ENCODE results near the gene UNC93A.
"Not testable (repeated sequence)": the region's sequence is repeated elsewhere in the genome, so short reads cannot be mapped to it uniquely, and the experiment has no call there.

Gene UNC93A

DNA sequence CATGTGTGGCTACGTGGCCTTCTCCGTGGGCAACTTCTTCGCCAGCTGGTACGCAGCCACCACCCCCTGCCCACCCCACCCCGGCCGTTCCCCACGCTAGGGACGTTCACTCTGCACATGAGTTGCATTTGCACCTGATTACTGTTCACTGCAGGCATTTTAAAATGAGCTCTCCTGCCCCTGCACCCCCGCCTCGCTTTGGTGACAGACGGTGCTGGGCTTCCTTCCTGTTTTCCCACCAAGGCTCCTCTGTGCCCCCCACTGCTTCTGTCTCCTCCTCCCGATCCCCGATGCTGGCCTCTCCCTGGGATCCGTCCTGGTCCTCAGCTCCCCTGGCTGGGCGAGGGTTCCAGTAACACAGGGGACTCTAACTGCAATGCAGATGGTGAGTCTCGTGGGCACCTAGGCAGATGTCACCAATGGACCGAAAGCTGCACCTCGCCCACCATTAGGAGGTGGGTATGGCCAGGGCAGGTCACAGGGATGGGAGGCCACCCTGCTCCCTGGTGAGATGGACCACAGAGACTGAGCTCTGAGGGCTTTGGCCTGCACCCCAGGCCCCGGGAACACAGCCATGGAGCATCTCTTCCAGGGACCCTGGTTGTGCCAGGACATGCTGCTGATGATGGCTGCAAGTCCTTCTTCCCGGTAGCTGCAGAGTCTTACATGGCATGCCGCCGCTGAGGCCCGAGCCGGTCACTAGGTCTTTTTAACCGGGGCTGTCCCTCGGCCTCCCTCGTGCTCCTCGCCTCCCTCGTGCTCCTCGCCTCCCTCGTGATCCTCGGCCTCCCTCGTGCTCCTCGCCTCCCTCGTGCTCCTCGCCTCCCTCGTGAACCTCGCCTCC lies 3.8 kb downstream of the UNC93A start:
- DNase-seq, result no peak

DNA sequence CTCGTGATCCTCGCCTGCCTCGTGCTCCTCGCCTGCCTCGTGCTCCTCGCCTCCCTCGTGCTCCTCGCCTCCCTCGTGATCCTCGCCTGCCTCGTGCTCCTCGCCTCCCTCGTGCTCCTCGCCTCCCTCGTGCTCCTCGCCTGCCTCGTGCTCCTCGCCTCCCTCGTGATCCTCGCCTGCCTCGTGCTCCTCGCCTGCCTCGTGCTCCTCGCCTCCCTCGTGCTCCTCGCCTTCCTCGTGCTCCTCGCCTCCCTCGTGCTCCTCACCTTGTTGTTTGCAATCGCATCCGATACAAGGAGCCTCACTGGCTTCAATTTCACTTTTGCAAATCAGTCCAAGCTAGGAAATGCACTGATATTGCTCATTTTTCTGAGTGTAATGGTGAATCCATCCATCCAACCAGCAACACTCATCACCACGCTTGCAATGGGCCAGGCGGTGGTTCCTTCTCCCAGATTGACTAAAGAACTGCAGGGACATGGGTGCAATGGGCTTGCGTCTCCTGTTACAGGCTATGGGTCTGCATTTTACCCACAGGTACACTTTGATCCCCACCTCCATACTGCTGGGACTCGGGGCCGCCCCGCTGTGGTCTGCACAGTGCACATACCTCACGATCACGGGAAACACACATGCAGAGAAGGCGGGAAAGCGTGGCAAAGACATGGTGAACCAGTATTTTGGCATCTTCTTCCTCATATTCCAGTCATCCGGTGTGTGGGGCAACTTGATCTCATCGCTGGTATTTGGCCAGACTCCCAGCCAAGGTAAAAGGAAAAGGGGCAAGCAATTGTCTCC lies 4.6 kb downstream of the UNC93A start:
- no peak for DNase-seq

DNA sequence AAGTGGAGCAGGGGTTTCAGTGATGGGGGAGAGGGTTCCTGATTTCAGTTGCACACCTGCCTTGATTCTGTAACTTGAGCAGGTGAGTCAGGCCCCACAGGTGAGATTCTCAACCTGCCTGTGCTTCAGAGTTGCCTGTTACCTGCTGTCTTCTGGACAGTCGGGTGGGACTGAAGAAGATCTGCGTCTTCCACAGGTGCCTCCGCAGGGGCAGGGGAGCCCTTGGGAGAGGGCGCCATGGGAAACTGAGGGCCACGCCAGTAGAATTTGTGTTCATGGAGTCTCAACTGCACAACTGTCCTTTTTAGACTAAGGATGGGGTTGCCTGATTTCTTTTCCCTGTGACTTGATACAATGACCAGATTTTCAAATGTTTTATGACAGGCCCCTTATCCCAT lies 5.2 kb downstream of the UNC93A start:
- DNase-seq, result no peak

DNA sequence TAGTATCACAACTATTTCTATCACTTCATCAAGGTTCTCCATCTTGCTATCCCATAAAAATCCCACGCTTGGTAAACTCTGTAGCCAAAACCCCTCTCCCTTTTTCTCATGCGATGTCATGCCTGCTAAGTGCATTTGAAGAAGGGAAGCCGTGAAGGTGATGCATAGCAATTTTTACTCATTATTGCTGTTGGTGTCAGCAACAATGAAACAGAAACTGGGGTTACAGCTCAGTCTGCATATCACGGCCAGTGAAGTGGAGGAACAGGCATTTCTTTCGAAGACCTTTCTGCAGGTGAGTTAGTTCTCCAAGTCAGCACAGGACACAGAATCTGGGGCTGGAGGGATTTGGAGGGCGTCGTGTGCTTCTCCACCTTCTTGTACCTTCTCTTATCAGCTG lies 5.8 kb downstream of the UNC93A start:
- DNase-seq, result no peak

DNA sequence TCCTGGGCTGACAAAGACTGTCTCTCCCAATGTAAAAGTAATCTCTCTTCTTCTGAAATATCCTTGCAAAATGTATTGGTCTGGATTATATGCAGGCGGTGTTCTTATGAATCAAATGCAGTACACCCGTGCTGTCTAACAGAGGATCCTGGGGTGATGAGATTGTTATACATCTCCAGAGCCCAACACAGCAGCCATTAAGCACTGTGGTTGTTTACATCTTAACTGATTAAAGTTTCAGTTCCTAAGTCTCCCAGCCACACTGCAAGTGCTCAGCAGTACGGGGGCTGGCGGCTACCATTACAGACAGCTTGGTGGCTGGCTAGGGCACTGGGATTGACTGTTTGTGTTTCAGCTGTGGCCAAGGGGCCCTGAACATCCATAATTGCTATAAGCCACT lies 7.0 kb downstream of the UNC93A start:
- DNase-seq, result no peak

DNA sequence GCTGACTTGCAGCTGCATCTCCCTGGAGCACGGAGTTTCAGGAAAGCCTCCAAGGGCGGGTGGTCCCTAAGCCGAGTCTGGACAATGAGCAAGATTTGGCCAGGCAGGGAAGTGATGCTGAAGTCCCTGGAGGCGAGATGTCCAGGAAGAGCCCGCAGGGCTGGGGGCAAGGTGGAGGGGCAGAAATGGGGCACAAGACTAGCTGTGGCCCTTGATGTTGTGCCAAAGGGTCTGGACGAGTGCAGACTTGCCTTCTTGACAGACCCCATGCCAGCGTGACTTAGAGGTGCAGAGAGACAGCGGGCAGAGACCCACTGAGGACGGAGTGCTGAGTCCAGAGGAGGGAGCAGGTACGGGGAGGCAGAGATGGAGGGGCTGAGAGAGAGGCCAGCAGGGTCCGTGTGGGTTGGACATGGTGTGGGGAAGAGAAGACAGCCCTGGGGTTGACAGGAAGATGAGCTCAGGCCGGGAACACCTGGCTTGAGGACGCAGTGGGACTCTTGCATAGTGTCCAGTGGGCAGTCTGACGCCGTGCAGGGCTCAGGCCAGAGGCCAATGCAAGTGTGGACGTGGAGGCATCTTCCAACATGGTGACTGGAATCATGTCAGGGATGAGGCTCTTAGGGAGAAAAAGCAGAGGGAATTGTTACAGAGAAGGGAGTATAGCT lies 8.7 kb downstream of the UNC93A start:
- DNase-seq, result no peak

DNA sequence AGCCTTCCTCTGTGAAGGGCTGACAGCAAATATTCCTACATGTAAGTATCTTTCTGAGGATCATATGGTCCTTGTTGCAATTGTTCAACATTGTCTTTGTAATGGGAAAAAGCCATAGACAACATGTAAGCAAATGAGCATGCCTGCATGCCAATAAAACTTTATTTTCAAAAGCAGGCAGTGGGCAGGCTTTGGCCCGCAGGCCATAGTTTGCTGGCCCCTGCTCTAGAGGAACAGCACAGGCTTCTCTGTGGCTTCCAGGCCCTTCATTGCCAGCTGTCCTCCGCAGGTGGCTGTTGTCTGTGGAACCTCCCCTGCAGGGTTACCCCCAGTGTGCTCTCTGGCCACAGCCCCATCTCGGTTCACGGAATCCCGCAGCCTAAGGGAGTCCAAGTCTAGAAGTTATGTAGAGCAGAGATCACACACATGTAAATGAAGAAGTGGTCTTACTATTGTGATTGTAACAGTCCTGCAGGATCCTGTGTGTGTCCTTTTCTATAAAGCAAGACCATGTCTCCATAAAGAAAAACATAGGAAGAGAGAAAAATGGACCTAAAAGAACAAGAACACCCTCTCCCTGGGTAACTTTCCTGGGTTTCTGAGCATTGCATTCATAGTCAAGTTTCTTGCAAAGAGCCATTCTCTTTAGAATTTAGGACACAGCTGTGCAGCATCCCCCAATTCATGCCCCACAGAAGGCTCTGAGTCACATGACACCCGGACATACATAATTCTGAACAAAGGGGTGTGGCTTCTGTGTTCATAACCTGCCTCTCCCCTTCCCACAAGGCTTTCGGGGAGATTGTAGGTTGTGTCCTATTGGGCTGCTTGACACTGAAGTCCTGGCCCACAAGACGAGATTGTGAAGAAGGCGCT lies 10.0 kb downstream of the UNC93A start:
- no peak for DNase-seq

DNA sequence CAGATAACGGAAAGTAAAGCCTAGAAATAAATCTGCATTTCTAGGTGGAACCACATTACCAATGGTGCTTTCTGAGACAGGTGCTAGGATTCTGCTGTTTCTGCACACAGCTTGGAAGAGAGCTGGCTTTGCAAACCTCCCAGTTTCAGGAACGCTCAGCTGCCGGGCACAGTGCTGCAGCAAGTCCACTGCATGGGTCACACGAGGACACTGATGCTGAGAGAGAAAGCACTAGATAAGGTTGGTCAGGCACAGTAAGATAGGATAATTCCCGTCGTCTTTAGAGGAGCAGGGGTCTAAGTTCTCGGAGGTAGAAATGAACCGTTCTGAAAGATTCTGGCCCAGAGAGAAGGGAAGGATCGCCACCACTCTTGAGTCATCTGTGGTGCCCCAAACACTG lies 11.0 kb downstream of the UNC93A start:
- DNase-seq, result no peak

DNA sequence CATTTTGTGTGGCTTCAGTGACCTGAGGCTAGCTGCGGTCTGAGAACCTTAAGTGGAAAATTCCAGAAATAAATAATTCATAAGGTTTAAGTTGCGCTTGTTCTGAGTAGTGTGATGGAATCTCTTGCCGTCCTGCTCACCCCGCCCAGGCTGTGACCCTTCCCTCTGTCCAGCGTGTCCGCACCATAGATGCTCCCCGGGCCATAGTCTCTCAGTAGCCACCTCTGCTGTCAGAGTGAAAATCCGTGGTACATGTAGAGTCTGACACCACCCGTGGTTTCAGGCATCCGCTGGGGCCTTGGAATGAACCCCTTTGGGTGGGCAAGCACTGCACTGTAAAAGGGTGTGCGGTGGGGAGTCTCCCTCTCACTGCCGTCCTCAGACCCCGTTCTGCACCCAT lies 11.7 kb downstream of the UNC93A start:
- DNase-seq, result no peak

DNA sequence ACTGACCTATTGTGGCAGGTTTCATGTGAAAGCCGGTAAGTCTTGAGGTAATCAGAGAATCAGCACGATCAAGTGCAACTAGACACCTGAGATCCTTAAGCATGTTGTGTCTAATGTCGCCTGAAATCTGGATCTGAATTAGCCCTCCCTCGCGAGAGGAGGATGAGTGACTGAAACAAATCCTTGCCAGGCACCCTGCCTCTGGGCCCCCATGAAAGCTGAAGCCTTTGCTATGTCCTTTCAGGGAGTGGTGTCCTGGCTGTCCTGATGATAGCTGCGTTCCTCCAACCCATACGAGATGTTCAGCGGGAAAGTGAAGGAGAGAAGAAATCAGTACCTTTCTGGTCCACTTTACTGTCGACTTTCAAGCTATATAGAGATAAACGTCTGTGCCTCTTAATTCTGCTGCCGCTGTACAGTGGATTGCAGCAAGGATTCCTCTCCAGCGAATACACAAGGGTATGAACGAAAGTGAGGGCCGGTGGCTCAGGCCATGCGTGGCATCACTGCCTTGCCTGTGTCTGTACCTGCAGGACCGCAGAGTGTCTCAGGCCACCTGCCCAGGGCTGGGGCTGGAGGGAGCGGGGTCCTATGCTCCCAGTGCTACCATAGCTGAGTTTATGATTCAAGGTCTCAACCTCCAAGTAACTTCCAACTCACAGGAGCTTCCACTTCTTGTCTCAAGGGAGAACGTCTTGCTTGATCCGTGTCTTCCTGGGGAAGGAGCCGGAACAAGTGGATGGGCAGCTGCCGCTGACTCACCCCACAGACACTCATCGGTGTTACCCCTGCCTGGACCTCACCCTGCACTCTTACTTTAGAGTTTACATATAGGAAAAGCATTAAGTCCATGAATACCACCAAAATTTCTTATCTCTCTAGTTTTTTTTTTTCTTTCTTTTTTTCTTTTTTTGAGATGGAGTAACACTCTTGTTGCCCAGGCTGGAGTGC lies 12.8 kb downstream of the UNC93A start:
- no peak for DNase-seq

DNA sequence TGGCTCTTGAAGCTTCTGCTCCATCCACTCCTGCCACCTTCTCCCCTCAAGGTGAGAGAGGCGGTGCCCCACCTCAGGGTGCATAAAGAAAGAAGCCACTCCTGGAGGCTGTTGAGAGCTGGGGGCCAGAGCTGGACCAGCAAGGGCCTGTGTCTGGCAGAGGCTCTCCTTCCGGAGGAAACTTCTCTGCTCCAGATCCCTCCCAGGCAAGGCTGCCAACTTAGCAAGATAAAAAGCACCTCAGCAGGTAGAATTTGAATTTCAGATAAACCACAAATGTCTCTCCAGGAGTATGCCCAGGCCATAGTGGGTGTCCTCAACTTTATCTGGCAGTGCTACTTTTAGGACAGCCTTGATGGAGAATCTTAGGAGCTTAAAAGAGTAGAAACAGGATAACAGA lies 13.8 kb downstream of the UNC93A start:
- DNase-seq, result no peak

DNA sequence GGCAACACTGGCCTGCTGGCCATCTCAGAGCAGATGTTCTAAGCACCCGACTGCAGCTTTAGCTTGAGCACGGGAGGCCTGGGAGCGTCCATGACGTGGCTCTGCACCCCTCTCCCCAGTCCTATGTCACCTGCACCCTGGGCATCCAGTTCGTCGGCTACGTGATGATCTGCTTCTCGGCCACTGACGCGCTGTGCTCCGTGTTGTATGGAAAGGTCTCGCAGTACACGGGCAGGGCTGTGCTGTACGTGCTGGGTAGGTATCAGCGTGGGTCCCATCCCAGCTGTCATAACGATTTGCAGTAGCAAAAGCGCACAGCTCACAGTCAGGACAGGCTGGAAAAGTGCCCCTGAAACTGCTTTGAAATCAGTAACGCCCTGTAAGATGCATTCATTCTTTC lies 14.7 kb downstream of the UNC93A start:
- DNase-seq, result no peak

DNA sequence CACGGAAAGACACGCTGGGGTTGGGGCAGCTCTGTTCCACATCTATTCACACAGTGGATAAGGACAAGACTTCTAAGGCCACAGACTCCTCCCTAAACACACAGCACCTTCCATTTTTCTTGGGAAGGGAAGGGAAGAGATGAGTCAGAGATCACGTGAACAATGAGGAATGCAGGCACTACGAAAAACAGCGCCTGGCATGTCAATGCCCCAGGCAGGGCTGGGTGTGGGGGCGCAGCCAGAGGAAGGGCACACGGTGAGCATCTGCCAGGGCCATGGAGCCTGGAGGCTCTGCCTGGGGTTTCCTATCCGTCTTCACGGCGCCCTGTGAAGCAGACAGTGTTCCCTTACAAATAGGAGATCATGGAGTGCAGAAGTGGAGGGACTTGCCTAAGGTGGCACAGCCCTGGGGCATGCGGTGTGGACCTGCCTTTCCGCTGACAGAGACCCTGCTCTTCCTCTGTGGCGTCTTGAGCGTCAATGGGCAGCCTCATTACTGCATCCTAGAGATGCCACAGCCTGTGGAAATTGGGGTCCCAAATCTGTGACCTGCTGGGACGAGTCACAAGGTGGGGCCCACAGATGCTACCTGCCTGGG lies 15.4 kb downstream of the UNC93A start:
- DNase-seq, result peak; percentile 8

DNA sequence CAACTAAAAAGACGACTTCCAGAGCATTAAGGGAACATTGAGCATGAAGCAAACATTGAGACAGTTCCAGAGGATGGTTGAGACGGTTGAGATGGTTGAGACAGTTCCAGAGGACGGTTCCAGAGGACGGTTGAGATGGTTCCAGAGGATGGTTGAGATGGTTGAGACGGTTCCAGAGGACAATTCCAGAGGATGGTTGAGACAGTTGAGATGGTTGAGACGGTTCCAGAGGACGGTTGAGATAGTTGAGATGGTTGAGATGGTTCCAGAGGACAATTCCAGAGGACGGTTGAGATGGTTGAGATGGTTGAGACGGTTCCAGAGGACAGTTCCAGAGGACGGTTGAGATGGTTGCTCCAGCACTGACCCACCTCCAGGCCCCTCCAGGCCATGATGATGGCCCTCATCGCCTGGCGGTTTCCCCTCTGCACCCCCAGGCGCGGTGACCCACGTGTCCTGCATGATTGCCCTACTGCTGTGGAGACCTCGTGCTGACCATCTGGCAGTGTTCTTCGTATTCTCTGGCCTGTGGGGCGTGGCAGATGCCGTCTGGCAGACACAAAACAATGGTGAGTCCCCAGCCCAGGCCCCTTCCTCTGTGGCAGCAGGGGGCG lies 16.3 kb downstream of the UNC93A start:
- DNase-seq, result no peak

DNA sequence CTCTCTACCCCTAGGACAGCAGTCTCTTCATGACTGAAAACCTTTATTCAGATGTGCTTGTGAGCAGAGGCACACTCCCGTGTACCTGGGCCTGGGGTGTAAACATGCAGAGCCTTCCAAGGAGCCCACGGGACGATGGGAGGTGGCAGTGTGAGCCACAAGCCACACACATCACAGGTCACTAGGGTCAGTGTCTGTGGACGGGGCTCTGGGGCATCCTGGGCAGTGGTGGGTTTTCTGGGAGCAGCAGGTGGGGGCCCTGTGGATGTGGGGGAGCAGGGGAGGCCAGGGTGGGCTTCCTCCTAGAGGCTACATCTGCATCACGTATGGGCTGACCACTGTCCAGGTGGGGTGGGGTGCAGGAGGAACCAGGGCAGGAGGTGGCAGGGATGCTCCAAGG lies 17.1 kb downstream of the UNC93A start:
- no peak for DNase-seq

DNA sequence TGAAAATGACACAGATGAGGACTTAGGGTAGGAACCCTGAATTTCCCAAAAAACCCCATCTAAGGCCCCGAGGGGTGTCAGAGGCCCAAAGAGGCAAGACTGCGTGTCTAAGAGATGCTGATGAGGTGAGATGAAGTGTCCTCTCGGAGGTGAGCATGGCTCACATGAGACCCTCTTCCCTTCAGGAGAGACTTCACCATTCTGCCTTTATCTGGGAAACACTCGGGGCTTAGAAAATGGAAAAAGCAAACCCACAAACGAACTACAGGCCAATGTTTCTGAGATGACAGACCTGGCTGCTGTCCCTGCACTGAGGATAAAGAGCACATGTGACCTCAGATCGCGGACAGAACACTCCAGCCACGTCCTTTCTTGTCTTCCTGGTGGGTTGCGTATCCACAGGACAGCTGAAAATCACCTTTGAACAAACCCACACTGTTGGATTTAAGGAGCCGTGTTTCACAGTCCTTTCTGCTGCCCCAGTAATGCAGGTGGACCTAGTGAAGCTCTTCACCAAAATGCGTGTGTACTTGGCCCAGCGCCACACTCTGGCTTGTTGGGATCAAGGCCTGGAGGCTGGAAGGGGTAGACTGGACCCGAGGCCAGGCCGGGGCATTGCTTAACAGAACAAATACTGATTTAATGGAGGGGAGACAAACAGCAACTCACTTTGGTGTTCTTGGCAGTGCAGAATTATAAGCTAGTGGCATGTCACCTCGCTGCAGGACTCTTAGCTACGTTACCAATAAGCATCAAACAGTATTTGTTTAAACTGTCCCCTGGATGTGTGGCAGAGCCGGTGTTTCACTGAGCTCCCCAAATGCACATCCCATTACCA lies 18.5 kb downstream of the UNC93A start:
- peak; percentile 47 for DNase-seq

DNA sequence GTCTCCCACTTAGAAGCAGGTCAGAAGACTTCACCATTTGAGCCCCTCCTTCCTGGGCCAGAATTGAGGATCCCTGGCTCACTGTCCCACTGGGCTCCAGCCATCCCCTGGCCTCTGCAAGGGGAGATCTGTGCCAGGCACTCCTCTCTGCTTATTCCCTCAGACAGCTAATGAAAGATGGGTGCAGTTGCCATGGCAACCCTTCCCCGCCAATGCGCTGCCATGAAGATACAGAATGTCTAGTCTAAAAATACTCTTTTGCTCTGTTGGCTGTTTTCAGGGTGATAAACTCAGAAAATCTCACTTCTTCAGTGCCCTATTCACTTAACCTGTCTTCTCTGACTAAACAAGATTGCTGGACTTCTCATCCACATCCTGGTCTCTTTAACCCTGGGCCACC lies 20.2 kb downstream of the UNC93A start:
- peak; percentile 24 for DNase-seq

DNA sequence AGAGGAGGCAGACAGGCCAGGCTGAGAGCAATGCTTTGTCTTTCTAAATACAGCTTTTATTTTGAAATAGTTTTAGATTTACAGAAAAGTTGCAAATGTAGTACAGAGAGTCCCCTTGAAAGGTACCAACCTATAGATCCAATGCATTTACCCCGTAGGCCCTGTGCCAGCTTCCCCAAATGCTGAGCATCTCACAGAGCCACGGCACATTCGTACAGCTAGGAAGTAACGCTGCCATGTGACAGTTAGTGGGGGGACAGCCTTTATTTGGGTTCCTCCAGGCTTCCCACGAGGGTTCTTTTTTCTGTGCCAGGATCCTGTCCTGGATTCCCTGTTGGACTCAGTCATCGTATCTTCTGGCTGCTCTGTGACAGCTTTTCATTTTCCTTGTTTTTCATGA lies 20.6 kb downstream of the UNC93A start:
- not testable (repeated sequence) for DNase-seq

DNA sequence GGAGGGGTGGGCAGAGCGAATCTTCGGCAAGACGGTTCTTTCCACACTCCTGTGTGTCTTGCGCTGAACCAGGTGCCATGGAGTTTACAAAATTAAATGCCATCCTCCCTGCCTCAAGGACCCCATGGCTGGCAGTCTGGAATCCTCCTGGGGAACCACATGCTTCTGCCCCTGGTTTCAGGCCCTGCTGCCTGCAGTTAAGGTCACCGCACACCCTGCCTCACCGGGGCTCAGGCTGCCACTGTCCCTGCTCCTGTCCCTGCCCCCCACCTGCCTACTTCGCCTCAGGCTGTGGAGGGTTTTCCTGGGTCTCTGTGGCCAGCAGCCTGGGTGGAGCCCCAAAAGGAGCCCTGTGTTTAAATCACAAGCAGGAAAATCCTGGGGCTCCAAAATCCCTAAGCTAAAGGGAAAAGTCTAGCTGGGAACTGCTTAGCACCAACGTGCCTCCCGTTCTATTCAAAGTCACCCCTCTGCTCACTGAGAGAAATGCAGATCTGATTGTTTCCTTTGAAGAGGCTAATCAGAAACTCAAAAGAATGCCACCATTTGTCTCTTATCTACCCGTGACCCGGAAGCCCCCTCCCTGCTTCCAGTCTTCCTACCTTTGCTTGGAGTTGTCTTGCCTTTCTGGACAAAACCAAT lies 23.2 kb downstream of the UNC93A start:
- DNase-seq, result no peak

Measured in DMS53 (cell line).